DOHH2 (cell line): ENCODE measurements around the gene TRIM46.
"Not testable (repeated sequence)": the region's sequence is repeated elsewhere in the genome, so short reads cannot be mapped to it uniquely, and the experiment has no call there.

Source experiments
- H3F3A ChIP-seq: fragments of 200-600 bp; sonication (generic), shearing (Covaris generic); 2 replicates; pipeline ENCODE4 v1.6.0; 2016; ENCODE audit warnings: antibody characterized with exemption, mild to moderate bottlenecking; ENCODE audit not compliant: control insufficient read depth, insufficient read depth
- H3K27ac ChIP-seq: fragments of 200-600 bp; sonication (generic); 2 replicates; pipeline ENCODE4 v1.5.1; 2014; ENCODE audit warnings: low read depth, mild to moderate bottlenecking, low read length, moderate library complexity
- H3K27me3 ChIP-seq: fragments of 200-600 bp; sonication (generic); 2 replicates; pipeline ENCODE4 v1.6.1; 2014; ENCODE audit warnings: mild to moderate bottlenecking, low read length, mixed read lengths; ENCODE audit not compliant: control insufficient read depth
- H3K36me3 ChIP-seq: fragments of 200-600 bp; sonication (generic); 2 replicates; pipeline ENCODE4 v1.6.1; 2014; ENCODE audit warnings: mild to moderate bottlenecking, low read length, moderate library complexity, mixed read lengths; ENCODE audit not compliant: control insufficient read depth
- H3K4me1 ChIP-seq: fragments of 200-600 bp; sonication (generic); 2 replicates; pipeline ENCODE4 v1.6.1; 2014; ENCODE audit warnings: mild to moderate bottlenecking, low read length, mixed read lengths; ENCODE audit not compliant: control insufficient read depth
- H3K4me2 ChIP-seq: fragments of 200-600 bp; sonication (generic); 2 replicates; pipeline ENCODE4 v1.6.0; 2014; ENCODE audit warnings: mild to moderate bottlenecking, low read length, moderate library complexity
- H3K4me3 ChIP-seq: fragments of 200-600 bp; sonication (generic); 2 replicates; pipeline ENCODE4 v1.5.1; 2014; ENCODE audit warnings: mild to moderate bottlenecking, low read length, mixed read lengths
- H3K79me2 ChIP-seq: fragments of 200-600 bp; sonication (generic); 2 replicates; pipeline ENCODE4 v1.6.1; 2014; ENCODE audit warnings: mild to moderate bottlenecking, low read length, mixed read lengths; ENCODE audit not compliant: control insufficient read depth
- H3K9me2 ChIP-seq: fragments of 200-600 bp; sonication (generic); replicated peaks from 2 replicates; pipeline ENCODE4 v1.6.1; 2014; ENCODE audit warnings: mild to moderate bottlenecking, low read length, mixed read lengths; ENCODE audit not compliant: control insufficient read depth
- H3K9me3 ChIP-seq: fragments of 200-600 bp; sonication (generic); 2 replicates; pipeline ENCODE4 v1.6.1; 2014; ENCODE audit warnings: antibody characterized with exemption, low read length, mixed read lengths; ENCODE audit not compliant: control insufficient read depth, insufficient read depth
- H4K20me1 ChIP-seq: fragments of 200-600 bp; sonication (generic); 2 replicates; pipeline ENCODE4 v1.6.0; 2014; ENCODE audit warnings: low read depth, mild to moderate bottlenecking, antibody characterized with exemption, low read length, moderate library complexity; ENCODE audit not compliant: control insufficient read depth, insufficient read depth
- CTCF ChIP-seq: fragments of 200-600 bp; sonication (generic); IDR thresholded peaks from one replicate; pipeline ENCODE4 v1.5.1; 2014; ENCODE audit warnings: antibody characterized with exemption, mild to moderate bottlenecking, low read depth, low read length; ENCODE audit not compliant: poor library complexity, severe bottlenecking
- EZH2phosphoT487 ChIP-seq: fragments of 200-600 bp; sonication (generic); IDR thresholded peaks from 2 replicates; pipeline ENCODE4 v1.6.1; 2017; ENCODE audit warnings: borderline replicate concordance, mild to moderate bottlenecking, antibody characterized with exemption, low read length, moderate library complexity, mixed read lengths

The TRIM46 gene

GRCh38 chr1:155145491-155145890, 28.2 kb upstream of the TRIM46 start:
- no peaks in the 10 kb centered on the region for H3K79me2 ChIP-seq
- TF ChIP-seq CTCF, result no peak
- TF ChIP-seq EZH2phosphoT487, result no peak
- H4K20me1 ChIP-seq, result no peaks in the 10 kb centered on the region

GRCh38 chr1:155155996-155156643, 17.5 kb upstream of the TRIM46 start:
- H3F3A ChIP-seq, H3K4me2 ChIP-seq, H4K20me1 ChIP-seq, H3K9me3 ChIP-seq, H3K4me1 ChIP-seq, H3K4me3 ChIP-seq, H3K27me3 ChIP-seq, H3K9me2 ChIP-seq, H3K27ac ChIP-seq, H3K36me3 ChIP-seq, H3K79me2 ChIP-seq: not testable (repeated sequence)

More at GRCh38 chr1:155145491-155145890, 28.2 kb upstream of the TRIM46 start:
- Histone ChIP-seq H3K27ac (no peak overlapping the region), H3K4me2 (no peak overlapping the region), H3K4me3 (no peak overlapping the region), H3K27me3 (no peaks in the 10 kb centered on the region), H3F3A (peaks cover 5% of the 10 kb centered on the region; the same call in 1 of the 2 replicates), H3K4me1 (peaks cover 18% of the 10 kb centered on the region), H3K36me3 (no peaks in the 10 kb centered on the region), H3K9me2 (no peaks in the 10 kb centered on the region), H3K9me3 (no peaks in the 10 kb centered on the region)

GRCh38 chr1:155158991-155159390, 14.7 kb upstream of the TRIM46 start:
- Histone ChIP-seq H3K4me3 (no peak overlapping the region), H3K79me2 (no peaks in the 10 kb centered on the region), H3K9me3 (no peaks in the 10 kb centered on the region), H3K27me3 (peaks cover 2% of the 10 kb centered on the region; the same call in 1 of the 2 replicates), H3F3A (0 out of 2 replicates have a peak, but pooled peaks cover 3% of the 10 kb centered on the region), H3K4me2 (no peak overlapping the region), H3K4me1 (no peaks in the 10 kb centered on the region), H3K36me3 (no peaks in the 10 kb centered on the region), H3K27ac (no peak overlapping the region), H4K20me1 (no peaks in the 10 kb centered on the region), H3K9me2 (no peaks in the 10 kb centered on the region)
- no peak for TF ChIP-seq EZH2phosphoT487
- TF ChIP-seq CTCF, result no peak

- peaks cover 1% of the 10 kb centered on the region; the same call in 1 of the 2 replicates for H3K27me3 ChIP-seq
- TF ChIP-seq CTCF (no peak), EZH2phosphoT487 (no peak)
Observed at GRCh38 chr1:155160128-155160527, 13.5 kb upstream of the TRIM46 start.

GRCh38 chr1:155162631-155163030, 11.0 kb upstream of the TRIM46 start:
- not testable (repeated sequence) for H3K27me3 ChIP-seq, H3K9me2 ChIP-seq, H4K20me1 ChIP-seq, H3K4me3 ChIP-seq, H3F3A ChIP-seq, H3K27ac ChIP-seq, H3K36me3 ChIP-seq, H3K4me2 ChIP-seq, H3K79me2 ChIP-seq, H3K9me3 ChIP-seq
- peaks cover 28% of the 10 kb centered on the region for H3K4me1 ChIP-seq

More at GRCh38 chr1:155160128-155160527, 13.5 kb upstream of the TRIM46 start:
- Histone ChIP-seq H3K4me1 (peaks cover 4% of the 10 kb centered on the region; the same call in 1 of the 2 replicates), H3K9me2 (no peaks in the 10 kb centered on the region), H3K9me3 (no peaks in the 10 kb centered on the region), H3K36me3 (no peaks in the 10 kb centered on the region), H3F3A (0 out of 2 replicates have a peak, but pooled peaks cover 3% of the 10 kb centered on the region), H3K4me3 (no peak overlapping the region), H4K20me1 (no peaks in the 10 kb centered on the region), H3K4me2 (no peak overlapping the region), H3K27ac (no peak overlapping the region), H3K79me2 (no peaks in the 10 kb centered on the region)

- H3K4me1 ChIP-seq, result peaks cover 33% of the 10 kb centered on the region
- not testable (repeated sequence) for H3K9me2 ChIP-seq, H3K4me2 ChIP-seq, H3F3A ChIP-seq, H3K27me3 ChIP-seq, H3K79me2 ChIP-seq, H3K4me3 ChIP-seq, H3K27ac ChIP-seq, H3K36me3 ChIP-seq, H4K20me1 ChIP-seq, H3K9me3 ChIP-seq
Observed at GRCh38 chr1:155163785-155164184, 9.9 kb upstream of the TRIM46 start.
